Smooth muscle cell of the umbilical artery (primary cell): Measurements from ENCODE around the gene CCL26. TPM values are rescaled to one million over a fixed set of nuclear protein-coding genes. Genes with fewer than 3 reads are reported as not detected.

Source experiments
- total RNA-seq: library from RNA; depleted of rRNA; stranded (reverse); fragments of >200 nt; gene quantifications from 2 replicates; pipeline ENCODE4 v1.2.3, GENCODE V29; 2014

The CCL26 gene
- 1.1 and 3.0 TPM in 2 replicates for total RNA-seq

GRCh38 chr7:75772081-75773077 is at the start of gene CCL26:
Gene CCL26, minus strand, starts transcription at chr7:75772211. Its CDS starts 35 bp downstream, at chr7:75772176.

GRCh38 chr7:75813781-75814236 is 41.8 kb upstream of the CCL26 start, which contains the start of gene CCL24:
Gene CCL24, minus strand, starts transcription at chr7:75813806. Its CDS starts 91 bp downstream, at chr7:75813715.

GRCh38 chr7:75738604-75738974 is 33.4 kb downstream of the CCL26 start, which contains the start of gene HIP1:
Gene HIP1, minus strand, starts transcription at chr7:75738941. Its CDS starts 21 bp downstream, at chr7:75738920.

Other genes starting within 250 kb of the CCL26 start
- gene HIP1, start 33.3 kb downstream of the CCL26 start, total RNA-seq = 11.0 and 26.9 TPM in 2 replicates
- gene CCL24, start 41.6 kb upstream of the CCL26 start, total RNA-seq = not detected in 2 replicates
- gene RHBDD2, start 106.8 kb upstream of the CCL26 start, total RNA-seq = 16.3 and 19.4 TPM in 2 replicates
- 42.5 and 46.4 TPM in 2 replicates for gene POR, start 142.9 kb upstream of the CCL26 start, total RNA-seq
- gene TMEM120A, start 222.4 kb upstream of the CCL26 start, total RNA-seq = 12.8 and 16.3 TPM in 2 replicates